Effector memory CD4-positive, alpha-beta T cell (primary cell): ENCODE data around the gene USP15.

Experiments used
- DNase-seq, 3 donors: peaks; one replicate each; pipeline ENCODE4 v3.0.0-alpha.2; 2020
- H3K27ac ChIP-seq: 2 replicates; pipeline ENCODE4 v1.7.0; 2013; ENCODE audit warnings: mild to moderate bottlenecking, low read length, moderate library complexity; ENCODE audit not compliant: insufficient read depth, poor library complexity, severe bottlenecking
- H3K27me3 ChIP-seq: replicated peaks from 2 replicates; pipeline ENCODE4 v1.7.0; 2013; ENCODE audit warnings: mild to moderate bottlenecking, low read length; ENCODE audit not compliant: insufficient read depth, control insufficient read depth, poor library complexity, severe bottlenecking
- H3K36me3 ChIP-seq: 2 replicates; pipeline ENCODE4 v1.7.0; 2013; ENCODE audit warnings: mild to moderate bottlenecking, low read length, moderate library complexity; ENCODE audit not compliant: control insufficient read depth, insufficient read depth
- H3K4me1 ChIP-seq: 2 replicates; pipeline ENCODE4 v1.7.0; 2013; ENCODE audit warnings: low read length, mild to moderate bottlenecking; ENCODE audit not compliant: control insufficient read depth, insufficient read depth, poor library complexity, severe bottlenecking
- H3K4me3 ChIP-seq: 2 replicates; pipeline ENCODE4 v1.7.0; 2013; ENCODE audit warnings: low read length, low read depth, mild to moderate bottlenecking; ENCODE audit not compliant: insufficient read depth, poor library complexity, severe bottlenecking
- H3K9me3 ChIP-seq: 2 replicates; pipeline ENCODE4 v1.7.0; 2013; ENCODE audit warnings: mild to moderate bottlenecking, low read length, moderate library complexity; ENCODE audit not compliant: control insufficient read depth

USP15 gene

DNA sequence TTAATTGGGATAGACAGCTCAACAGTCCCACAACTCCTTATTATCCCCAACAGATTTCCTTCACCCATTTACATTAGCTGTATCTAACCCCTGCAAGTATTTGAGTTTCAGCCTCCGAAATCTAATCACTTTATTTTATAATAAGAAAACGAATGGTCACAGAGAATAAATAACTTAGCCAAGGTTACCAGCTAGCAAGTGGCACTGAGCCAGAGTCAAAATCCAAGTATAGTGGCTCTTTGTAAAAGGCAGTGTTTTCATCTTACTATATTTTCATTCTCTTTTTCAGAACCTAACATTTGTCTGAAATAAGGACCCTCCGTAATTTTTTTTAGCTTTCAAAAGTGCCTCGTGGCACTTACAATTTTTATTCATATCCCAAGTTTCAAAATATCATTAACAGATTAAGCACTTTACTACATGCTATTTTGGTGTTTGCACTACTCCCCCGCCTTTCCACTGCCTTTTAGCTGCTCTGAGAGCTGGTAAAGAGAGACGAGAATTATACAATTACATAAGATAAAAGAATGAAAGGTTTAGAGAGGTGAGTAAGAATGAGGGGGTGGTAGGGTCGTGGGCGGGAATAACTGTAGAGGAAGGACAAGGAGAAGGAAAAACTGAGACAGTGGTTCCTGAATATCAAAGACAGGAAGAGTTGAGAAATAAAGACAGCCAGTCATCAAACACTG lies 3.7 kb upstream of the USP15 start:
- Histone ChIP-seq H3K4me1 (no peaks in the 10 kb centered on the region), H3K36me3 (peaks cover 4% of the 10 kb centered on the region), H3K4me3 (no peak overlapping the region), H3K27me3 (no peaks in the 10 kb centered on the region), H3K9me3 (no peaks in the 10 kb centered on the region), H3K27ac (no peak overlapping the region)
- no peak for DNase-seq

DNA sequence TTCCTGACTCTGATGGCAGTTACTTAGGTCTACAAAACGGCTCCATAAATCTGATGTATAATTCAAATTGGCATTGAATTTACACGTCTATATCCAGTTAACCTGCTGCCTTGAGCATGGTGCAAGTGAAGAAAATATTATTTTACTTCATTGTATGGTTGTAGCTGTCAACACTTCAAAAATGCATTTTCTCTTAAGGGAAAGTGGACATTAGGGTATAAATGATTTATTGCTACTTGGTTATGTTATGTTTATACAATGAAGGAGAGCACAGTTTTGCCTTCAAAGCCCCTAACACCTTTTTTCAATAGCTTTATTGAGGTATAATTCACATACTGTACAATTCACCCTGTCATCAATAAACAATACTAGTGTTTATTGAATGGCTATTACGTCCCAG lies 2.0 kb upstream of the USP15 start:
- Histone ChIP-seq H3K9me3 (no peaks in the 10 kb centered on the region), H3K4me1 (no peaks in the 10 kb centered on the region), H3K4me3 (no peak overlapping the region), H3K27ac (peak overlapping the region; percentile 98), H3K36me3 (peaks cover 4% of the 10 kb centered on the region), H3K27me3 (no peaks in the 10 kb centered on the region)
- no peak for DNase-seq

DNA sequence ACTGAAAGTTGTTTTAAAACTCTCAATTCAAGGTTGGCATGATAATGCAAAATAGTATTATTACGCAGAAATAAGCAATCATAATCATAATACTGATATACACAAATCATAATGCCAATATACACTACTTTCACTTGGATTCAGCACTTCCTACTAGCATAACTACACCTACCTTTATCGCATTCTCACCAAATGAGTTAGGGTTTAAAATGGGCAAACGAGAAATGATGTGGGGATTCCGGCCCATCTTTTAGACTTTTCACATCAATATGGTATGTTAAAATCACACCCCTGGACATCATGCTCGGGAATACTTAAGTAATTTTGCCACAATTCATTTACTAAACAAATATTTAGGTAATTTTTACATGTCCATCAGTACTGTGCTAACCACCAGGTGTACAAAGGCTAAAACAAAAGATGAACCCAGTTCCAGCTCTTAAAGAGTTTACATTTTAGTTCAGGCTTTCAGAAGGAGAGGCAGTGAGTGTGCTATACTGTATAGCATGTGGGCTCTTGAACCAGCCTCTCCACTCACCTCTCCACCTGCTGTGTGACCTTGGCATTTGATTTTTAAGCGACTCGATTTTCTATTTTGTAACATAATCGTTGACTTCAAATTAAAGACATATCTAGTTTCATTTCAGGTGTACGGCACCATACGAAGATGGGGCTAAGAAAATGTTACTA lies 1.1 kb upstream of the USP15 start:
- H3K27me3 ChIP-seq, result no peaks in the 10 kb centered on the region
- H3K36me3 ChIP-seq, result peaks cover 4% of the 10 kb centered on the region
- H3K27ac ChIP-seq, result peak overlapping the region; percentile 98
- peak overlapping the region; percentile 95 for H3K4me3 ChIP-seq
- H3K4me1 ChIP-seq, result no peaks in the 10 kb centered on the region
- no peak for DNase-seq
- no peaks in the 10 kb centered on the region for H3K9me3 ChIP-seq

DNA sequence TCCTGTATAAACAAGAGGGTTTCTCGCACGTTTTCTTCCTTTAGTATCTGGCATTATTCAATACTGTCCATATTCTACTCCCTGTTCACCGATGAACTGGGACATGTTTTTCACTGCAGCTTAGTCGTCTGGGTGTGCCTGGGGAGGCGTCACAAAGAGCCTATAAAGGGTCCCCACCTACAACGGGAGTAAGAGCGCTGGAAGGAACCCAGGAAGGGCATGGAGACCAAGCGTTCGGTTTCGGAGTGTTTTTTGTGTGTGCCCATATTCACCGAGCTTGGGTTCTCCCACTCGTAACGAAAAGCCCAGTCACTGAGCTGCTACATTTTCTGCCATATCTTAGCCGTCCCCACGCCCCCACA lies 592 bp upstream of the USP15 start:
- peak overlapping the region; percentile 95 for H3K4me3 ChIP-seq
- no peaks in the 10 kb centered on the region for H3K27me3 ChIP-seq
- no peaks in the 10 kb centered on the region for H3K4me1 ChIP-seq
- no peaks in the 10 kb centered on the region for H3K9me3 ChIP-seq
- peak overlapping the region; percentile 98 for H3K27ac ChIP-seq
- H3K36me3 ChIP-seq, result peaks cover 4% of the 10 kb centered on the region
- no peak for DNase-seq

DNA sequence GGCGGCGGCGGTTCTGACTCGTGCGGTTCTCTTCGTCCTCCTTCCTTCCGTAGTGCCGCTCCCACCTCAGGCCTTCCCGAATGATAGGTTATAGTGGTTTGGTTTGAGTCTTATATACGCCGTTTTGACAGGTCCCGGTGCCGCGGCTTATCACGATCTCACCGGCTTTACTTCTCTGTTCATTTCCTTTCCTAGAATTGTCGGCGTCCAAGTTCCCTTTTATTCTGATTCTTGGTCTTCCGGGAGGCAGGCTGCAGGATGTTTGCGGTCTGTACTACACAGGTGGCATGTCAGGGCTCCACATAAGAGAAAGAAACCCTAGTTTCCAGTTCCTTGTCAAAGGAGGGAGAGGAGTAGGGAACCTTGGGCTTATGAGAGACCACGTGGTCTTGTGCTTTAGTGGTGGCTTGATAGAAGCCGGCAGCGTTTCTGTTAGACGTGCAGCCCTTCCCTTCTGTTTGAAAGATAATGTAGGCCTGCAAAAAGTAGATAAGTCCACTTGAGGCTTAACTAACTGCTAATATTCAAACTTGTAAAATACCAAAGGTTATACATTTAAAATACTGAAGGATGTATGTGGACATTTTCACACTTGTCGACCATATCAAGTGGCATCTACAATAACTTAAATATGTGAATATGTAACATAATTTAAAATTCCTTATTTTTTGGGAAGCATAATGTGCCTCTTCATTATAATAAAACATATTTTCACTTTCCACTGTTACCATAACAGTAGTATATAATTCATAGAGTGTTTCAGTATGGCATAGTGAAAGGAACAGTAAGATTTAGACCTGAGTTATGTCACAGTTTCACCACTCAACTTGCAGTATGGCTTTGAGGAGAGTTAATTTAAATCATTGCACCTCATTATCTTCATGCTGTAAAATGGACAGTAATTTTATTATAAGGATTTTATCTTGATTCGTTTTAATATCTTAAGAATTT lies 804 bp downstream of the USP15 start:
- Histone ChIP-seq H3K27me3 (no peaks in the 10 kb centered on the region), H3K36me3 (peaks cover 4% of the 10 kb centered on the region), H3K27ac (peak overlapping the region; percentile 98), H3K4me3 (peak overlapping the region; percentile 95), H3K4me1 (peaks cover 12% of the 10 kb centered on the region), H3K9me3 (no peaks in the 10 kb centered on the region)
- peak; percentile 43 to 65 (median 50) for DNase-seq

DNA sequence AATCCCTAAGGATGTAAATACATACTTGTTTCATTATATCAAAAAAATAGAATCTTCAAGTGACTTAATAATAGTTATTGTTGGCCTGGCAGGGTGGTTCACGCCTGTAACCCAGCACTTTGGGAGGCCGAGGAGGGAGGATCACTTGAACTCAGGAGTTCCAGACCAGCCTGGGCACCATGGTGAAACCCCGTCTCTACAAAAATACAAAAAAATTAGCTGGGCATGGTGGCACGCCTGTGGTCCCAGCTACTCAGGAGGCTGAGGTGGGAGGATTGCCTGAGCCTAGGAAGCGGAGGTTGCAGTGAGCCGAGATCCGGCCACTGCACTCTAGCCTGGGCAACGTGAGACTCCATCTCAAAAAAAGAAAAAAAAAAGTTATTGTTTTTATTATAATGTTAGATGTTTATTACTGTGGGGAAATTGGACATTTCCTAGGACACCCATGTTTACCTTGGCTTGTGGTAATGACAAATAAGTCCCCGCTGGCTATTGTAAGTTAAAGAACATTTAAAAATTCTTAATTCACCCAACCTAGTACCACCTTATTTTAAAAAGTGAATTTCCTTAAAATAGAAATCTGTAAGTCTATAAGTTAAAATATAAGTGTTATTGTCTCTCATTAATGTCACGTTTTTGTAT lies 1.8 kb downstream of the USP15 start:
- Histone ChIP-seq H3K27ac (no peak overlapping the region), H3K36me3 (peaks cover 4% of the 10 kb centered on the region), H3K9me3 (no peaks in the 10 kb centered on the region), H3K4me1 (peaks cover 17% of the 10 kb centered on the region), H3K4me3 (peak overlapping the region; percentile 26), H3K27me3 (no peaks in the 10 kb centered on the region)
- no peak for DNase-seq

DNA sequence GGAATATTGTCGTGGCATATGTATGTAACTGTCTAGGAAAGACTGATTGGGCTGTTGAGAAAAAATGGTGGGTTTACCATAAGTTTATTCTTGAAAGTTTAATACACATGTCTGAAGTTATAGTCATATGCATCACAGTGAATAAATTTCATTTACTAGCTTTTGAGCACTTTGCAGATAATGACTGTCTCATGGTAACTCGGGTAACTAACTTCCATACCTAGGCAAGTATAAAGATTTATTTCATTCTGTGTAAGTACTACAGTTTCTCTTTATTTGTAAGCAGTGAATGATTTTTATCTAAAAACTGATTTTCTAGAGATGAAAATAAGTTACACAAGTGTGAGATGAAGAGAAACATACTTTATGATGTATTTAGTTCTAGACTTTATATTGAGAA lies 3.0 kb downstream of the USP15 start:
- Histone ChIP-seq H3K9me3 (no peaks in the 10 kb centered on the region), H3K4me3 (peak overlapping the region; percentile 1), H3K27me3 (no peaks in the 10 kb centered on the region), H3K36me3 (peaks cover 4% of the 10 kb centered on the region), H3K4me1 (peaks cover 22% of the 10 kb centered on the region), H3K27ac (no peak overlapping the region)
- no peak for DNase-seq

- peaks cover 4% of the 10 kb centered on the region for H3K36me3 ChIP-seq
- H3K9me3 ChIP-seq, result no peaks in the 10 kb centered on the region
- no peak overlapping the region for H3K27ac ChIP-seq
- peaks cover 24% of the 10 kb centered on the region for H3K4me1 ChIP-seq
- no peak for DNase-seq
- no peaks in the 10 kb centered on the region for H3K27me3 ChIP-seq
- no peak overlapping the region for H3K4me3 ChIP-seq
Measured at GRCh38 chr12:62263966-62264365, 3.8 kb downstream of the USP15 start.

- Histone ChIP-seq H3K9me3 (no peaks in the 10 kb centered on the region), H3K36me3 (peaks cover 4% of the 10 kb centered on the region), H3K4me1 (peaks cover 25% of the 10 kb centered on the region), H3K27me3 (no peaks in the 10 kb centered on the region), H3K4me3 (peak overlapping the region; percentile 30), H3K27ac (peak overlapping the region; percentile 6)
- no peak for DNase-seq
Measured at GRCh38 chr12:62264706-62265105, 4.5 kb downstream of the USP15 start.
